ENCODE results near the gene TCEA3. TPM values are rescaled to one million over a fixed set of nuclear protein-coding genes. Genes with fewer than 3 reads are reported as not detected.

TCEA3 gene
- total and polyA plus RNA-seq, 10 of the 15 experiments (the other 5 are each of a cell fraction or from before 2014, with no cell fraction given) = 0.06 to 0.23 (median 0.08) TPM; not detected in 7

DNA sequence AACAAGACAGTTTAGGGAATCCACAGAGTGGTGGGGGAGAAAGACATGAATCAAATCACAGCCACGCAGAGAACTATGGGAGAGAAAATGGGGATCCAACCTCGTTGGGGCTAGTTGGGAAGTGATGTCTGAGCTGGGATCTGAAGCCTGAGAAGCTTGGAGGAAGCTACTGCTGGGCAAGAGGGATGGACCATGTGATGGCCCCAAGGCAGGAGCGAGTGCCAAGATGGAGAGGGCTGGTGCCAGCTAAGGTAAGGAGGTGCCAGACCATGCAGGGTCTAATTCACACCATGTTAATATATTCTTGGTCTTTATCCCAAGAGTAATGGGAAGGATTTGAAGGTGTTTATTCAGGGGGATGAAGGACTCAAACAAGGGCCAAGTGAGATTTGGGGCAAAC, 18.2 kb upstream of the TCEA3 start:
- ChIA-PET POLR2A (interaction anchor here (1.2 kb wide), 1 partner anchor 21 kb away, joined by 3 read pairs; no protein-coding TSS in a partner anchor), RAD21 (ENCODE audit: unreplicated experiment) (no interaction called here), CTCF (no interaction called here), SMC1A (ENCODE audit: uncharacterized antibody, unreplicated experiment) (no interaction called here)
- Histone ChIP-seq H4K20me1 (ENCODE audit: control insufficient read depth, insufficient read depth) (no peaks in the 10 kb centered on the region), H3K27me3 (replicated peaks in 1 of 2; ENCODE audit: control insufficient read depth in 2 of 2, insufficient read depth in 2 of 2, low read length in 1 of 2) (peaks cover 0 to 3% of the 10 kb centered on the region in 2 experiments; a peak in 1 of 4 replicates), H3K4me2 (ENCODE audit: control insufficient read depth, insufficient read depth) (no peak overlapping the region), H3K4me3 (no peak overlapping the region), H2AFZ (ENCODE audit: control insufficient read depth, low read depth, low read length) (no peak overlapping the region), H3K9me3 (replicated peaks; ENCODE audit: control insufficient read depth, insufficient read depth, low read length) (no peaks in the 10 kb centered on the region), H3K79me2 (ENCODE audit: control insufficient read depth, insufficient read depth, low read length) (no peaks in the 10 kb centered on the region), H3K36me3 (ENCODE audit: control insufficient read depth in 2 of 2, insufficient read depth in 2 of 2, low read length in 1 of 2) (no peaks in the 10 kb centered on the region), H3K27ac (ENCODE audit: control insufficient read depth, insufficient read depth) (no peak overlapping the region), H3K4me1 (ENCODE audit: control insufficient read depth, insufficient read depth, low read length) (no peaks in the 10 kb centered on the region), H3K9ac (ENCODE audit: control insufficient read depth, insufficient read depth, low read length) (no peak overlapping the region)
- no TSS peak for BruUV-seq (replicated peaks)
- FAIRE-seq = no peak
- no peak for DNase-seq (ENCODE audit: low read depth, low spot score)
- 0% methylated on average over 3 of the region's 3 CpGs for WGBS (ENCODE audit: insufficient coverage, insufficient replicate concordance, low lambda C conversion rate, missing lambda C conversion rate)
- ATAC-seq = no peak
- intact Hi-C loops (cut with micrococcal nuclease; ENCODE audit: unreplicated experiment) (no loop called here), in situ Hi-C loops (cut with MboI) (no loop called here)
- TF ChIP-seq TCF12 (IDR thresholded peaks at IDR 0.05; ENCODE audit: low read depth, low read length) (no peak), GABPA (IDR thresholded peaks at IDR 0.05; ENCODE audit: low read depth) (no peak), ETV6 (conservative IDR thresholded peaks at IDR 0.05 in 1 of 2, IDR thresholded peaks at IDR 0.05 in 1 of 2; ENCODE audit: borderline replicate concordance in 1 of 2, low read depth in 1 of 2) (no peak), RB1 (IDR thresholded peaks at IDR 0.05; ENCODE audit: borderline replicate concordance) (no peak), TCF7 (IDR thresholded peaks at IDR 0.05; ENCODE audit: borderline replicate concordance) (no peak), CREB1 (IDR thresholded peaks at IDR 0.05; ENCODE audit: low read depth) (no peak)
- TF ChIP-seq, protein P1, sequence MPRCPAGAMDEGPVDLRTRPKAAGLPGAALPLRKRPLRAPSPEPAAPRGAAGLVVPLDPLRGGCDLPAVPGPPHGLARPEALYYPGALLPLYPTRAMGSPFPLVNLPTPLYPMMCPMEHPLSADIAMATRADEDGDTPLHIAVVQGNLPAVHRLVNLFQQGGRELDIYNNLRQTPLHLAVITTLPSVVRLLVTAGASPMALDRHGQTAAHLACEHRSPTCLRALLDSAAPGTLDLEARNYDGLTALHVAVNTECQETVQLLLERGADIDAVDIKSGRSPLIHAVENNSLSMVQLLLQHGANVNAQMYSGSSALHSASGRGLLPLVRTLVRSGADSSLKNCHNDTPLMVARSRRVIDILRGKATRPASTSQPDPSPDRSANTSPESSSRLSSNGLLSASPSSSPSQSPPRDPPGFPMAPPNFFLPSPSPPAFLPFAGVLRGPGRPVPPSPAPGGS (IDR thresholded peaks at IDR 0.05; ENCODE audit: borderline replicate concordance, insufficient read depth, low read depth, low read length, poor library complexity, severe bottlenecking) = no peak
- TF ChIP-seq, protein P2, sequence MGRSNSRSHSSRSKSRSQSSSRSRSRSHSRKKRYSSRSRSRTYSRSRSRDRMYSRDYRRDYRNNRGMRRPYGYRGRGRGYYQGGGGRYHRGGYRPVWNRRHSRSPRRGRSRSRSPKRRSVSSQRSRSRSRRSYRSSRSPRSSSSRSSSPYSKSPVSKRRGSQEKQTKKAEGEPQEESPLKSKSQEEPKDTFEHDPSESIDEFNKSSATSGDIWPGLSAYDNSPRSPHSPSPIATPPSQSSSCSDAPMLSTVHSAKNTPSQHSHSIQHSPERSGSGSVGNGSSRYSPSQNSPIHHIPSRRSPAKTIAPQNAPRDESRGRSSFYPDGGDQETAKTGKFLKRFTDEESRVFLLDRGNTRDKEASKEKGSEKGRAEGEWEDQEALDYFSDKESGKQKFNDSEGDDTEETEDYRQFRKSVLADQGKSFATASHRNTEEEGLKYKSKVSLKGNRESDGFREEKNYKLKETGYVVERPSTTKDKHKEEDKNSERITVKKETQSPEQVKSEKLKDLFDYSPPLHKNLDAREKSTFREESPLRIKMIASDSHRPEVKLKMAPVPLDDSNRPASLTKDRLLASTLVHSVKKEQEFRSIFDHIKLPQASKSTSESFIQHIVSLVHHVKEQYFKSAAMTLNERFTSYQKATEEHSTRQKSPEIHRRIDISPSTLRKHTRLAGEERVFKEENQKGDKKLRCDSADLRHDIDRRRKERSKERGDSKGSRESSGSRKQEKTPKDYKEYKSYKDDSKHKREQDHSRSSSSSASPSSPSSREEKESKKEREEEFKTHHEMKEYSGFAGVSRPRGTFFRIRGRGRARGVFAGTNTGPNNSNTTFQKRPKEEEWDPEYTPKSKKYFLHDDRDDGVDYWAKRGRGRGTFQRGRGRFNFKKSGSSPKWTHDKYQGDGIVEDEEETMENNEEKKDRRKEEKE (IDR thresholded peaks at IDR 0.05) = no peak
- TF ChIP-seq, protein P3, sequence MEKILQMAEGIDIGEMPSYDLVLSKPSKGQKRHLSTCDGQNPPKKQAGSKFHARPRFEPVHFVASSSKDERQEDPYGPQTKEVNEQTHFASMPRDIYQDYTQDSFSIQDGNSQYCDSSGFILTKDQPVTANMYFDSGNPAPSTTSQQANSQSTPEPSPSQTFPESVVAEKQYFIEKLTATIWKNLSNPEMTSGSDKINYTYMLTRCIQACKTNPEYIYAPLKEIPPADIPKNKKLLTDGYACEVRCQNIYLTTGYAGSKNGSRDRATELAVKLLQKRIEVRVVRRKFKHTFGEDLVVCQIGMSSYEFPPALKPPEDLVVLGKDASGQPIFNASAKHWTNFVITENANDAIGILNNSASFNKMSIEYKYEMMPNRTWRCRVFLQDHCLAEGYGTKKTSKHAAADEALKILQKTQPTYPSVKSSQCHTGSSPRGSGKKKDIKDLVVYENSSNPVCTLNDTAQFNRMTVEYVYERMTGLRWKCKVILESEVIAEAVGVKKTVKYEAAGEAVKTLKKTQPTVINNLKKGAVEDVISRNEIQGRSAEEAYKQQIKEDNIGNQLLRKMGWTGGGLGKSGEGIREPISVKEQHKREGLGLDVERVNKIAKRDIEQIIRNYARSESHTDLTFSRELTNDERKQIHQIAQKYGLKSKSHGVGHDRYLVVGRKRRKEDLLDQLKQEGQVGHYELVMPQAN (conservative IDR thresholded peaks at IDR 0.05) = no peak
- TF ChIP-seq, protein P4, sequence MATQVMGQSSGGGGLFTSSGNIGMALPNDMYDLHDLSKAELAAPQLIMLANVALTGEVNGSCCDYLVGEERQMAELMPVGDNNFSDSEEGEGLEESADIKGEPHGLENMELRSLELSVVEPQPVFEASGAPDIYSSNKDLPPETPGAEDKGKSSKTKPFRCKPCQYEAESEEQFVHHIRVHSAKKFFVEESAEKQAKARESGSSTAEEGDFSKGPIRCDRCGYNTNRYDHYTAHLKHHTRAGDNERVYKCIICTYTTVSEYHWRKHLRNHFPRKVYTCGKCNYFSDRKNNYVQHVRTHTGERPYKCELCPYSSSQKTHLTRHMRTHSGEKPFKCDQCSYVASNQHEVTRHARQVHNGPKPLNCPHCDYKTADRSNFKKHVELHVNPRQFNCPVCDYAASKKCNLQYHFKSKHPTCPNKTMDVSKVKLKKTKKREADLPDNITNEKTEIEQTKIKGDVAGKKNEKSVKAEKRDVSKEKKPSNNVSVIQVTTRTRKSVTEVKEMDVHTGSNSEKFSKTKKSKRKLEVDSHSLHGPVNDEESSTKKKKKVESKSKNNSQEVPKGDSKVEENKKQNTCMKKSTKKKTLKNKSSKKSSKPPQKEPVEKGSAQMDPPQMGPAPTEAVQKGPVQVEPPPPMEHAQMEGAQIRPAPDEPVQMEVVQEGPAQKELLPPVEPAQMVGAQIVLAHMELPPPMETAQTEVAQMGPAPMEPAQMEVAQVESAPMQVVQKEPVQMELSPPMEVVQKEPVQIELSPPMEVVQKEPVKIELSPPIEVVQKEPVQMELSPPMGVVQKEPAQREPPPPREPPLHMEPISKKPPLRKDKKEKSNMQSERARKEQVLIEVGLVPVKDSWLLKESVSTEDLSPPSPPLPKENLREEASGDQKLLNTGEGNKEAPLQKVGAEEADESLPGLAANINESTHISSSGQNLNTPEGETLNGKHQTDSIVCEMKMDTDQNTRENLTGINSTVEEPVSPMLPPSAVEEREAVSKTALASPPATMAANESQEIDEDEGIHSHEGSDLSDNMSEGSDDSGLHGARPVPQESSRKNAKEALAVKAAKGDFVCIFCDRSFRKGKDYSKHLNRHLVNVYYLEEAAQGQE (IDR thresholded peaks at IDR 0.05; ENCODE audit: low read depth, low read length) = no peak
